OCI-LY7 (cell line): ENCODE data around the gene MTUS2. TPM values are rescaled to one million over a fixed set of nuclear protein-coding genes. Genes with fewer than 3 reads are reported as not detected.

Experiments used
- BruUV-seq: library from RNA; stranded (reverse); fragments of 400-500 nt; replicated peaks from 2 replicates; lab custom pipeline; 2021; lab: Mats Ljungman, UMichigan
- CTCF ChIA-PET: fragments of 300-600 bp; sonication (Branson Sonifier 250); formaldehyde crosslinking; loops from one replicate; lab custom pipeline; 2022; ENCODE audit warnings: antibody characterized with exemption; ENCODE audit not compliant: unreplicated experiment; lab: Charles Lee
- POLR2A ChIA-PET: fragments of 300-600 bp; sonication (Branson Sonifier 250); formaldehyde crosslinking; loops from one replicate; lab custom pipeline; 2022; ENCODE audit warnings: antibody characterized with exemption; lab: Charles Lee
- DNase-seq: peaks from one replicate; pipeline ENCODE4 v3.0.0-alpha.2; 2015; ENCODE audit warnings: low spot score
- H2AFZ ChIP-seq: fragments of 200-600 bp; sonication (generic), shearing (Covaris generic); 2 replicates; pipeline ENCODE4 v1.6.1; 2014; ENCODE audit warnings: mild to moderate bottlenecking, antibody characterized with exemption, low read length, moderate library complexity
- H3K27ac ChIP-seq: fragments of 200-600 bp; sonication (generic); 2 replicates; pipeline ENCODE4 v1.5.1; 2014; ENCODE audit warnings: mixed run types, low read depth, mild to moderate bottlenecking, moderate library complexity, low read length, inconsistent platforms; ENCODE audit not compliant: poor library complexity, severe bottlenecking
- H3K36me3 ChIP-seq: fragments of 200-600 bp; sonication (generic); 2 replicates; pipeline ENCODE4 v1.6.1; 2014; ENCODE audit warnings: mild to moderate bottlenecking, antibody characterized with exemption, low read length, moderate library complexity, mixed read lengths; ENCODE audit not compliant: insufficient read depth
- H3K4me1 ChIP-seq: fragments of 200-600 bp; sonication (generic); 2 replicates; pipeline ENCODE4 v1.5.1; 2014; ENCODE audit warnings: mild to moderate bottlenecking, low read length; ENCODE audit not compliant: insufficient read depth, poor library complexity, severe bottlenecking
- H3K4me2 ChIP-seq: fragments of 200-600 bp; sonication (generic); 2 replicates; pipeline ENCODE4 v1.6.1; 2014; ENCODE audit warnings: mild to moderate bottlenecking, low read length
- H3K4me3 ChIP-seq: fragments of 200-600 bp; sonication (generic); 2 replicates; pipeline ENCODE4 v1.5.1; 2014; ENCODE audit warnings: mild to moderate bottlenecking, low read depth, low read length; ENCODE audit not compliant: poor library complexity, severe bottlenecking
- H3K79me2 ChIP-seq: fragments of 200-600 bp; sonication (generic); 2 replicates; pipeline ENCODE4 v1.6.1; 2016; ENCODE audit warnings: low read depth, mild to moderate bottlenecking, low read length, moderate library complexity, mixed read lengths; ENCODE audit not compliant: insufficient read depth
- H3K9me2 ChIP-seq: fragments of 200-600 bp; sonication (generic); 2 replicates; pipeline ENCODE4 v1.6.1; 2016; ENCODE audit warnings: mild to moderate bottlenecking, low read length, mixed read lengths; ENCODE audit not compliant: insufficient read depth
- H3K9me3 ChIP-seq: fragments of 200-600 bp; sonication (generic); 2 replicates; pipeline ENCODE4 v1.6.1; 2014; ENCODE audit warnings: mild to moderate bottlenecking, mixed run types, low read length, mixed read lengths
- H4K20me1 ChIP-seq: fragments of 200-600 bp; sonication (generic); 2 replicates; pipeline ENCODE4 v1.6.1; 2014; ENCODE audit warnings: mild to moderate bottlenecking, antibody characterized with exemption, low read length, moderate library complexity, mixed read lengths; ENCODE audit not compliant: insufficient read depth
- EZH2phosphoT487 ChIP-seq: fragments of 200-600 bp; sonication (generic); IDR thresholded peaks from 2 replicates; pipeline ENCODE4 v1.6.1; 2018; ENCODE audit warnings: low read depth, borderline replicate concordance, mild to moderate bottlenecking, mixed run types, antibody characterized with exemption, low read length, moderate library complexity, mixed read lengths
- intact Hi-C: fragments of 100-400 bp; cut with micrococcal nuclease; formaldehyde crosslinking; loops from one replicate; pipeline ENCODE4 v1.10.0; 2022; ENCODE audit not compliant: unreplicated experiment
- total RNA-seq, 2 experiments: library from RNA; depleted of rRNA in 1 of 2; stranded (reverse); fragments of >200 nt in 1 of 2; shearing (Covaris generic) in 1 of 2; gene quantifications; 2 replicates each; pipeline ENCODE4 v1.2.3, GENCODE V29; 2014 to 2022
- TF ChIP-seq, protein P1 (sequence below): fragments of 200-600 bp; sonication (generic); conservative IDR thresholded peaks from 2 replicates; pipeline ENCODE4 v1.5.1; 2014; ENCODE audit warnings: mild to moderate bottlenecking, antibody characterized with exemption, low read length, moderate library complexity, mixed read lengths

The MTUS2 gene
- total RNA-seq, 2 experiments from 2014 or later: 0.16 to 9.8 TPM

- H2AFZ ChIP-seq: no peak overlapping the region
- H3K79me2 ChIP-seq: no peaks in the 10 kb centered on the region
- H3K27ac ChIP-seq: no peak overlapping the region
- H4K20me1 ChIP-seq: no peaks in the 10 kb centered on the region
- BruUV-seq: no TSS peak
- TF ChIP-seq, protein P1, sequence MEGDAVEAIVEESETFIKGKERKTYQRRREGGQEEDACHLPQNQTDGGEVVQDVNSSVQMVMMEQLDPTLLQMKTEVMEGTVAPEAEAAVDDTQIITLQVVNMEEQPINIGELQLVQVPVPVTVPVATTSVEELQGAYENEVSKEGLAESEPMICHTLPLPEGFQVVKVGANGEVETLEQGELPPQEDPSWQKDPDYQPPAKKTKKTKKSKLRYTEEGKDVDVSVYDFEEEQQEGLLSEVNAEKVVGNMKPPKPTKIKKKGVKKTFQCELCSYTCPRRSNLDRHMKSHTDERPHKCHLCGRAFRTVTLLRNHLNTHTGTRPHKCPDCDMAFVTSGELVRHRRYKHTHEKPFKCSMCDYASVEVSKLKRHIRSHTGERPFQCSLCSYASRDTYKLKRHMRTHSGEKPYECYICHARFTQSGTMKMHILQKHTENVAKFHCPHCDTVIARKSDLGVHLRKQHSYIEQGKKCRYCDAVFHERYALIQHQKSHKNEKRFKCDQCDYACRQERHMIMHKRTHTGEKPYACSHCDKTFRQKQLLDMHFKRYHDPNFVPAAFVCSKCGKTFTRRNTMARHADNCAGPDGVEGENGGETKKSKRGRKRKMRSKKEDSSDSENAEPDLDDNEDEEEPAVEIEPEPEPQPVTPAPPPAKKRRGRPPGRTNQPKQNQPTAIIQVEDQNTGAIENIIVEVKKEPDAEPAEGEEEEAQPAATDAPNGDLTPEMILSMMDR: no peak
- TF ChIP-seq EZH2phosphoT487: no peak
- intact Hi-C loops: no loop called here
- no peaks in the 10 kb centered on the region for H3K9me2 ChIP-seq
- H3K4me1 ChIP-seq: no peaks in the 10 kb centered on the region
- no peak overlapping the region for H3K4me2 ChIP-seq
- POLR2A ChIA-PET: no interaction called here
- no peaks in the 10 kb centered on the region for H3K36me3 ChIP-seq
- no peak for DNase-seq
- no peak overlapping the region for H3K4me3 ChIP-seq
- CTCF ChIA-PET: no interaction called here
- no peaks in the 10 kb centered on the region for H3K9me3 ChIP-seq
These were observed 370.2 kb downstream of the MTUS2 start for GRCh38 chr13:29190298-29190697.

GRCh38 chr13:29193083-29193482 is 372.9 kb downstream of the MTUS2 start:
- no TSS peak for BruUV-seq
- intact Hi-C loops: no loop called here
- ChIA-PET CTCF (no interaction called here), POLR2A (no interaction called here)
- no peak overlapping the region for H3K27ac ChIP-seq
- H3K4me2 ChIP-seq: no peak overlapping the region
- no peaks in the 10 kb centered on the region for H3K79me2 ChIP-seq
- peaks cover 8% of the 10 kb centered on the region for H3K4me1 ChIP-seq
- H3K36me3 ChIP-seq: no peaks in the 10 kb centered on the region
- no peak for TF ChIP-seq EZH2phosphoT487
- TF ChIP-seq, protein P1: no peak
- no peaks in the 10 kb centered on the region for H3K9me3 ChIP-seq
- H3K9me2 ChIP-seq: no peaks in the 10 kb centered on the region
- no peak for DNase-seq
- no peak overlapping the region for H3K4me3 ChIP-seq
- H4K20me1 ChIP-seq: no peaks in the 10 kb centered on the region
- H2AFZ ChIP-seq: no peak overlapping the region

DNA sequence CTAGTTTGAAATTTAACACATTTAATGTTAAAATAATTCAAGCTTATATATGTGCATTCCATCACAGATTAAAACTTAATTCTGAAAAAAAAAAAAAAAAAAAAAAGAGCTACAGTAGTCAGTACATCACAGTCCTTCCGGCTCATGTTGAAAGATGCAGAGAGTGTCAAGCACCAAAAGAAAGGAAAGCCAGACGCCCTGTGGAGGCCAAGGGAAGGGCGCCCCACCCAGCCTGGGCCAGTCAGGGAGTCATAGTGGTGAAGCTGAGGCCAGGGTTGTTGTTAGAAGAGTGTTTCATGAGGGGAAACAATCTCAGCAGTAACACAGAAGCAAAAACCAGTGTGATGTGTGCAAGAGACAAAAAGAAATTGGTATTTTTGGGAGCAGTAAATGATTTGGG is 375.3 kb downstream of the MTUS2 start:
- H3K9me3 ChIP-seq: no peaks in the 10 kb centered on the region
- H2AFZ ChIP-seq: no peak overlapping the region
- no peaks in the 10 kb centered on the region for H4K20me1 ChIP-seq
- H3K36me3 ChIP-seq: no peaks in the 10 kb centered on the region
- no peak overlapping the region for H3K4me3 ChIP-seq
- peaks cover 8% of the 10 kb centered on the region for H3K4me1 ChIP-seq
- intact Hi-C loops: no loop called here
- DNase-seq: no peak
- no peak overlapping the region for H3K4me2 ChIP-seq
- no peaks in the 10 kb centered on the region for H3K79me2 ChIP-seq
- POLR2A ChIA-PET: interaction anchor here (0.6 to 1.0 kb wide), 10 partner anchors 30 to 1547 kb away, joined by 3 to 12 read pairs (median 4); no protein-coding TSS in a partner anchor
- CTCF ChIA-PET: no interaction called here
- no TSS peak for BruUV-seq
- no peaks in the 10 kb centered on the region for H3K9me2 ChIP-seq
- no peak overlapping the region for H3K27ac ChIP-seq
- TF ChIP-seq, protein P1: no peak
- TF ChIP-seq EZH2phosphoT487: no peak
